GM21447 (cell line): ENCODE results near the gene DEPDC5.
"Not testable (repeated sequence)": the region's sequence is repeated elsewhere in the genome, so short reads cannot be mapped to it uniquely, and the experiment has no call there.

ENCODE experiments used
- ATAC-seq: cut with Tn5 transposase; IDR thresholded peaks from one replicate; pipeline ENCODE4 v1.9.1; 2021; ENCODE audit not compliant: unreplicated experiment

The DEPDC5 gene

DNA sequence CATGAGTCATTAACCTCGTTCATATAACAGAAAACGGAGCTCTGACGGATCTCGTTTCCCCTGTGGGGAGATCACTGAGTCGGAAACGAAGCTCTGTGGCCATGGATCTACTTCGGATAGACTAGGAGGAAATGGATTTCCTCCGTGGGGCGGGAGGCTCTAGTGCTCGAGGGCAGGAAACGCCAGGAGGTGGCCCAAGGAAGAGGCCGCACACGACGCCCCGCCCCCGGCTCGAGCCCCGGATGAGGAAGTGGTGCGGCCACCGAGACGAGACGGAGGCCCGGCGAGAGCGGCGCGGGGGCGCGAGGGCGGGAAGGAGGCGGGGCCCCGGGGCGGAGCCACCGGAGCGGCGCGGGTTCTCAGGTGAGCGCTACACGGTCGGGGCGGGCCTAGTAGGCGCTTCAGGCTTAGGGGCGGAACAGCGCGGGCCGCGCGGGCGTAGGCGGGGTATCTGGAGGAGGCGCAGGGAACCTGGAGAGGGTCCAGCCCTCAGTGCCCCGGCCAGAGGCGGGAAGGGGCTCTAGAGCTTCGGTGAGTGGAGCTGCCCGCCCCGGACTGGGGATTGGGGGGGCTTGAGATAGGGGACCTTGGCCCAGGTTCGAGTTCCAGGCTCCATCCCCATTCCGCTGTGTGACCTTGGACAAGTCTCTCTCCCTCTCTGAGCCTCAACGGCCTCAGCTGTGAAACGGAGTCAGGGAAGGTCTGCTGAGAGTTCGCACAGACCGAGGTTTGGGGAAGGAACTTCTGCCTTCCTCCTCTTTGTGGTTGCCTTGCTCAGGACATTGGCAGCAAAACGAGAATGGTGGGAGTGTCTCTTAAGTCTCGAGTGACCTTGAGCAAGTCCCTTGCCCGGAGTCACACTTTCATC lies at the start of gene DEPDC5:
DEPDC5 (plus strand) TSS at position 386 of the 868 bp plus-strand sequence. CDS start 903 bp downstream, outside the sequence.
- peak; percentile 60 for ATAC-seq

DNA sequence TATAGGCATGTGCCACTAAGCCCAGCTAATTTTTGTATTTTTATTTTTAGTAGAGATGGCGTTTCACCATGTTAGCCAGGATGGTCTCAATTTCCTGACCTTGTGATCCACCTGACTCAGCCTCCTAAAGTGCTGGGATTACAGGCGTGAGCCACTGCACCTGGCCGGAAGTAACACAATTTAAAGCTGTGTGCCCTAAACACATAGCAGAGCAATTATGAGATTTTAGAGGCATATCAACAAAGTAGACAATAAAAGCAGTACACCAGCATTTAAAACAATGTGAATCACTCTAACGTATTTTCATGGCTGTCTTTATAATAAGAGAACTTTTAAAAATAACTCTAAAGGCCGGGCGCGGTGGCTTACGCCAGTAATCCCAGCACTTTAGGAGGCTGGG lies 46.3 kb upstream of the DEPDC5 start:
- ATAC-seq = no peak

- not testable (repeated sequence) for ATAC-seq
These were observed 42.6 kb upstream of the DEPDC5 start for GRCh38 chr22:31711226-31711625.

GRCh38 chr22:31715147-31715778 lies 38.6 kb upstream of the DEPDC5 start:
- no peak for ATAC-seq

DNA sequence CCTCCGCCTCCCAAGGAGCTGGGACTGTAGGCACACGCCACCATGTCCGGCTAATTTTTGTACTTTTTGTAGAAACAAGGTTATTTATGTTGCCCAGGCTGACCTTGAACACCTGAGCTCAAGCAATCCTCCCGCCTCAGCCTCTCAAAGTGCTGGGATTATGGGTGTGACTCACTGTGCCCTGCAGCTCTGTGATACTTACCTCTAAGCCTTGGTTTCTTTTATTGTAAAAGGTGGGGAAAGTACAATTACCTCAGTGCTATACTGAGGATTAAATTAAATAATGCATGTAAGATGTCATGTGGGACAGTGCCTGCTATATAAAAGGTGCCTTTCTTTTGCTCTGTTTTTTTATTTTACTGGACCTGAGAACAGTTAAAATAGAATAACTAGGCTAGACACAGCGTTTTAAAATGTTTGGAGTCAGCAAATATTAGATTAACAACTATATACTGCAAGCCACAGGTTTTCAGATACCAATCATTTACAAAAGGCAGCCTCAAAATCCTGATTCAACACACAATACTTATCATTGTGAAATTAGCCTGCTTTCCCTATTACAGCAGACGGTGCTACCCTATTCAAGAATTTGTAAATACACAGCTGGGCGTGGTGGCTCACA lies 33.9 kb upstream of the DEPDC5 start:
- ATAC-seq = no peak

GRCh38 chr22:31723723-31724122 lies 30.1 kb upstream of the DEPDC5 start:
- ATAC-seq = no peak

- no peak for ATAC-seq
These were observed 27.1 kb upstream of the DEPDC5 start for GRCh38 chr22:31726692-31727091.

DNA sequence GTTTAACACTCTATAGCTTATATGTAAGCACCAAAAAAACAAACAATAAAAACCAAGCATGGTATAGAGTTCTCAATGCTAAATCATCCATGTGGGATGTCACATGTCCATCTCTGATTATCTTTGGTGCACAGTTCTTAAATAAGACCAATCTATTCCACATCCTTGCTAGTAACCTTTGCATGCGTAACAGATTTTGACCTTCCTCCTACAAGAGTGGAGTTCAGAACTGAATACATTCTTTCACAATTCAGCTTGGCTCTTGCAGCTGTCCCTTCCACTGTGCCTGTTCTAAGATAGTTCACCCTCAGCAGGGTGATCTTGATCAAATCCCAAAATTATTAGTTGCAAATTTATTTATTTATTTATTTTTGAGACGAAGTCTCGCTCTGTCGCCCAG lies 25.0 kb upstream of the DEPDC5 start:
- ATAC-seq = no peak

DNA sequence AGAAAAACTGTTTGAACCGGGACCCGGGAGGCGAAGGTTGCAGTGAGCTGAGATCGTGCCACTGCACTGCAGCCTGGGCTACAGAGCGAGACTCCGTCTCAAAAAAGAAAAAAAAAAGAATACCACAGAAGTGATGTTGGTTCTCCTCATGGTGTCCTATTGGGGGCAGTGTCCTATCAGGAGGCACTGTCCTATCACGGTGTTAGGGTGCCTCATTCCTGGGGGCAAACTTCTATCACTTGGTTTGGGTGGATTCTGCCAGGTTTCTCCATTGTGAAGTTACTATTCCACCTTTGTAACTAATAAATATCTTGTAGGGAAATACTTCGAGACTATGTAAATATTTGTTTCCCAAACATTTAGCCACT lies 23.5 kb upstream of the DEPDC5 start:
- no peak for ATAC-seq

- no peak for ATAC-seq
These were observed 21.6 kb upstream of the DEPDC5 start for GRCh38 chr22:31732089-31732829.

GRCh38 chr22:31733580-31734079 lies 20.2 kb upstream of the DEPDC5 start:
- no peak for ATAC-seq

DNA sequence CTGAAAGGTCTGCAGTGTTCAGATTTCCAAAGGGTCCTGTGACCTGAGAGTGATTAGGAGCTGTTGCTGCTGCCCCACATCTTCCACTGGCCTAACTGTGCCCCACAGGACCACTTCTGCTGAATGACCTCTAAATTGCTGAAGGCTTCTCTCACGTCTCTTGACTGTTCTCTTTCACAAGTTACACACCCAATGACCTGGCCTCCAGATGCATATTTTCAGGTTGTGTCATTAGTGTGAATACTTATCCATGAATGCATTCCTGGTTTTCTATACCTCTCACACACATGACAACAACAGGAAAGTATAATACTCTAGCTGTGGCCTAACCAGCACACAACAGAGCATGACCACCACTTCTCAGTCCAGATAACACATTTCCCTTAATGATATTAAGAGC lies 19.3 kb upstream of the DEPDC5 start:
- no peak for ATAC-seq

DNA sequence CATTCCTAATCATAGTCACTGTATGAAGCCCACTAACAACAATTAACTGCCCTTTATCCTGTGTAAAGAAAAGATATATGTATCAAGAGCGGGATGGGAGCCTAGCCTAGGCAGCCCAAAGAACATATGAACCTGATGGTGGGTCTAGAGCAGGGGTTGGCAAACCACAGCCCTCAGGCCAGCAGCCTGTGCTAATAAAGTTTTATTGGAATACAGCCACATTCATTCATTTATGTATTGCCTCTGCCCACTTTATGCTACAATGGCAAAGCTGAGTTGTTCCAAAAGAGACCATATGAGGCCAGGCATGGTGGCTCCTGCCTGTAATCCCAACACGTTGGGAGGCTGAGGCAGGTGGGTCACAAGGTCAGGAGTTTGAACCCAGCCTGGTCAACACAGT lies 17.4 kb upstream of the DEPDC5 start:
- ATAC-seq = no peak

GRCh38 chr22:31737932-31738331 lies 15.9 kb upstream of the DEPDC5 start:
- no peak for ATAC-seq

DNA sequence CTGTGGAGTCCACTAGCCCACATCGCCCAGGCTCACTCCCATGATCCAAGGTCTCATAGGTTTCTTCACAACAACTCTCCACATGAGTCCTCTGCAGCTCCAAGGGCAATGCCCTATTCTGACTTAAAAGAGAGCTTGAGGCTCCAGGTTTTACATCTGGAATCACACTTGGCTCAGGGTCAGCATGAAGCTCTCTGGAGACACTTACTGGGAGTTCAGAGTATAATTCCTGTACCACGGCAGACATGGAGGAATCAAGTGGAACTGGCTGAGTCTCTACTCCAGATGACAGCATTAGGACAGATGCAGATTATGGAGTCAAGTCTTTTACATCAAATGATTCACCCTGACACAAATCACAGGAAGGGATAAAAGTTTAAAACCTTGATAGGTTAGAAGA lies 15.3 kb upstream of the DEPDC5 start:
- no peak for ATAC-seq

DNA sequence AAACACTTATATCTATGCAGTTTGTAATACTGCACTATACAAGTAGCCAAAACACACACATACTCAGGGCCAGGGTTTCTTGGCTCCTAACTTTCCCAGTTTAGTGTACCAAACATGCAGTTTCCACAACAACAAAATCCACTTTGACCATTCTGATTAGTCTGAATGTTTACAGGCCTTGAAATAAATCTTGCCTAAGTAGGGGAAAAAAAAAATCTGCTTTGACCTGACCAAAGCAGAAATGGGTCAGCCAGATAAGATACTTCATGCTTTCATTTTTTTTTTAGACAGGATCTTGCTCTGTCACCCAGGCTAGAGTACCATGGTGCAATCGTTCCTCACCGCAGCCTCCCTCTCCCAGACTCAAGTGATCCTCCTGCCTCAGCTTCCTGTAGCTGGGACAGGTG lies 14.0 kb upstream of the DEPDC5 start:
- no peak for ATAC-seq

- not testable (repeated sequence) for ATAC-seq
These were observed 13.5 kb upstream of the DEPDC5 start for GRCh38 chr22:31740314-31740713.

DNA sequence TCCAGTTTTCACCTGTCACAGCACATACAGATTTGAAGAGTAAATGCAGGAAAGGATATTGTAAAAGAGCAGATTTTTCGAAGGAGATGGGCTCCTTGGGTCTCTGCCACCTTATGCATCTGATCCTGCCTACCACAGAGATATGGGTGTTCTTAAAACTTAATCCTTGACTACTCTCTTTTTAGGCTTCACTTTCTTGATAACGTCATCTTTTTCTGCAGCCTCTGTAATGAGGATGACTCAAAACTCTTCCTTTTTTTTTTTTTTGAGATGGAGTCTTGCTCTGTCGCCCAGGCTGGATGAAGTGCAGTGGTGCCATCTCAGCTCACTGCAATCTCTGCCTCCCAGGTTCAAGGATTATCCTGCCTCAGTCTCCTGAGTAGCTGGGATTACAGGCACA lies 11.7 kb upstream of the DEPDC5 start:
- no peak for ATAC-seq

DNA sequence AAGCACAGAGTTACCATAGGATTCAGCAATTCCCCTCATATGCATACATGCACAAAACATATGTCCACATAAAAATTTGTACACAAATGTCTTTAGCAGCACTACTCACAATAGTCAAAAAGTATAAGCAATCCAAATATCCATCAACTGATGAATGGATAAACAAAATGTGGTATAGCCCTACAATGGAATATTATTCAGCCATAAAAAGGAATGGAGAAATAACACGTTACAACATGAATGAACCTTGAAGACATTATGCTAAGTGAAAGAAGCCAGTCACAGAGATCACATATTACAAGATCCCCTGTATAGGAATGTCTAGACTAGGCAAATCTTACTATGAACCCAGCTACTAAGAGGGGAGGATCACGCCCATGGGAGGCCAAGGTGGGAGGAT lies 11.1 kb upstream of the DEPDC5 start:
- ATAC-seq = no peak

DNA sequence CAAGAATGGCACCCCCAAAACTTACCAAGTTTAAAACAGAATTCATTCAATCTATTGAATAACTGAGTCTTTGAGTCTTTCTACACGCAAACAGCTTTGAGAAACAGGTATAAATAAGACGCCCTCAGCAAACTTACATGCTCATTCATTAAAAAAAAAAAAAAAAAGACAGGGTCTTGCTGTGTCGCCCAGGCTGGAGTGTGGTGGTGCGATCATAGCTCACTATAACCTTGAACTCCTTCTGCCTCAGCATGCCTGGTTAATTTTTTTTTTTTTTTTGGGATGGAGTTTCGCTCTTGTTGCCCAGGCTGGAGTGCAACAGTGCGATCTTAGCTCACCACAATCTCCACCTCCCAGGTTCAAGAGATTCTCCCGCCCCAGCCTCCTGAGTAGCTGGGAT lies 9.9 kb upstream of the DEPDC5 start:
- ATAC-seq = no peak

DNA sequence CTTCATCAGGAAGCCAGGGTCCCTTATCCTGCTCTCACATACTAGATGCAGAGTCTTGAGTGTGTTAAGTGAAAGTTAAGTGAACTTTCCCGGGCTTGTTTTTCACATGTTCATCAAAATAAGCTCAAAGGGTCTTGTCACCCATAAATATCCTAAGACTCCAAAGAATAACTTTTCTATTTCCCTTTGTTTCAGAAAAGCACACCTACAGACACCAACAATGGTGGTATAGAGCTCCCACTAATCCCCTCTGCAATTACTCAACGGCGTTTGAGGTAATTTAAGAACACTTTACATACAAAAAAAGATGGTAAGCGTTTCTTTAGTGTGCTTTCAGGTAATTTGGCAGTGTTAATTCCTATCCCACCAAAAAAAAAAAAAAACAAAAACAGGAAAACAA lies 6.4 kb upstream of the DEPDC5 start:
- ATAC-seq = no peak
